ENCODE measurements around the gene BICRA.
"Not testable (repeated sequence)": the region's sequence is repeated elsewhere in the genome, so short reads cannot be mapped to it uniquely, and the experiment has no call there.

BICRA gene

DNA sequence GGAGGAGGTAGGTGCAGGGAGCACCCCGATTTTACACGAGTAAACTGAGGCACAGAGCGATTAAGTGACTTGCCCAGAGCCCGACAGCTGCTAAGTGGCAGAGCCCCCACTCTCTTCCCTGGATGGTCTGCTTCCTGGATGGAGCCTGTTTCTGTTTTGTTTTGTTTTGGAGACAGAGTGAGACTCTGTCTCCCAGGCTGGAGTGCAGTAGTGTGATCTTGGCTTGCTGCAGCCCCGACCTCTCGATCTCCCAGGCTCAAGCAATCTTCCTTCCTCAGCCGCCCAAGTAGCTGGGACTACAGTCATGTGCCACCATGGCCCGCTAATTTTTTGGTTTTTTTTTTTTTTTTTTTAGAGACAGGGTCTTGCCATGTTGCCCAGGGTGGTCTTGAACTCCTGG lies 17.3 kb downstream of the BICRA start:
- no peak overlapping the region for H3K4me3 ChIP-seq (ENCODE audit: low read depth, low read length)

DNA sequence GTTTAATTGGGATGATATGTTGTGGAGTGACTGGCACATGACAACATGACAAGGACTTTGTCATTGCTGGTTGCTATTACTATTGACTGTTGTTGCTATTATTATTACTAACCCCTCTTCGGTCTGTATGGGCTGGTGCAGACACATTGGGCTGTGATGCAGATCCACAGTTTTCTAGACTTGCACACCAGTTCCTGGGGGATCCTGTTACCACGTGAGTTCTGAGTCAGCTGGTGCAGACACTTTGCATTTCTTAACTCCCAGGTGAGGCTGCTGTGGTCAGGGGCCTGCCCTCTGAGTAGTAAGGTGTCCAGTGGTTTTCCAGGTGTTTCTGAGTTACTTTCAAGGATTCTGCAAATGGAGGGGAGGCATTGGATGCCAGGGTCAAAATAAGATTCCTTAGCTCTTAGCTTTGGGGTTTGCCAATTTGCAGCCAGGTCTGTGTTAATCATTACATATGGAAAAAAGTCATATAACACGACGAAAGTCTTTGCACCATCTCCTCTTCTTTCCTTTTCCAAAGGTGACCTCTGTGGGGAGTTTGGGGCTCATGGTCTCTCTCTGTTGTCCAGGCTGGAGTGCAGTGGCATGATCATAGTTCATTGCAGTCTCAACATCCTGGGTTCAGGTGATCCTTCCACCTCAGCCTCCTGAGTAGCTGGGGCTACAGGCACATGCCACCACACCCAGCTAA lies 19.3 kb downstream of the BICRA start:
- no peak overlapping the region for H3K4me3 ChIP-seq (ENCODE audit: low read depth, low read length)

DNA sequence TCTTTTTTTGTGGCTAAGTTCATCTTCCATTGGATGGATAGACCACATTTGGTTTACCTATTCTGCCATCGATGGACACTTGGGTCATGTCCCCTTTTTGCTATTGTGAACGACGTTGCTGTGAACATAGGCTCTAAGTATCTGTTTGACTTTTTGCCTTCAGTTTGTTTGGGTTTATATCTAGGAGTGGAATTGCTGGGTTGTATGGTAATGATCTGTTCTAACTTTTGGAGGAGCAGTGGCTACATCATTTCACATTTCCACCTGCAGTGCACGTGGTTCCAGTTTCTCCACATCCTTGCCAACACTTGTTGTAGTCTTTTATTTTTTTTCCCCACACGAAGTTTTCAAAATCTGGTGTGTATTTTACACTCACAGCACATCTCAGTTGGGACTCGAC lies 21.7 kb downstream of the BICRA start:
- H3K4me3 ChIP-seq (ENCODE audit: low read depth, low read length), result no peak overlapping the region

DNA sequence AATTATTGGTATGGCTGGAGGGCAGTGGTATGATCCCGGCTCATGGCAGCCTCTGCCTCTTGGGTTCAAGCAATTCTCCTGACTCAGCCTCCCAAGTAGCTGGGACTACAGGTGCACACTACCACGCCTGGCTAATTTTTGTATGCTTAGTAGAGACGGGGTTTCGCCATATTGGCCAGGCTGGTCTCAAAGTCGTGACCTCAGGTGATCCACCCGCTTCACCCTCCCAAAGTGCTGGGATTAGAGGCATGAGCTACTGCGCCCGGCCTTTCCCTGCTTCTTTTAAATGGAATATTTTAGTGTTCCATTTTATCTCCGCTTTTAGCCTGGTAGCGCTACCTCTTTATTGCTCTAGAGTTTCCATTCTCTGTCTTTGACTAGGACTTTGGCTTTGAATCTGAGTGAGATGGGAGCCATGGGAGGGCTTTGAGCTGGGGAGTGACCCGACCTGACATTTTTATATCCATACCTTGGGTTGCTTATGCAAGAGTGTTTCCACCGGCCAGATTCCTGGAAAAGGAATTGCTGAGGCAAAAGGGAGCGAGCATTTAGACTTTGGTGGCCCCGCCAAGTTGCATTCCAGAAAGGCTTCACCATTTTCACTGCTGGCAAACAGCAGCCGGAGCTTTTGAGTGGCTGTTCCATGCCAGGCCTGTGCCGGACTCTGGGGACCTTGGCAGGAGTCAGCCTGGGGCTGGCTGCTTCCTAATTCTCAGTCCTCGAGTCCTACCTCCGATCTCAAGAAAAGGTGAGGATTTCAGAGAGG lies 22.9 kb downstream of the BICRA start:
- H3K4me3 ChIP-seq (ENCODE audit: low read depth, low read length), result no peak overlapping the region

DNA sequence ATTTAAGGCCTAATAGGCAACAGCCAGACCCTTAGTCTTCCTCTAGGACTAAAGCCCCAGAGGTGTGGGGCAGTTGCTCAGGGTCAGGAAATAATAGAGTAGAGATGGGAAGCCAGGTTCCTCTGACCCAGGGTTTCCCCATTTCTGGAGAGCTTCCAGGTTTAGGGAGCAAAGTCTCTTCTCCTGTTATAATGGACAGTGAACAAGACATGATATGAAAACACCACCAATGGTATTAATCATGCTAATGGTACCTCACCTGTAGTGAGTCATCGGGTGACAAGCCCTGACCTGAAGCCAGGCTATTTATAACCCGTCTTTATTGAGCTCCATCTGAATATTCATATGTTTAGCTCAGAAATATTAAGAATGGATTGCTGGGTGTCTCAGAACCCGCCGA lies 24.6 kb downstream of the BICRA start:
- H3K4me3 ChIP-seq (ENCODE audit: low read depth, low read length), result no peak overlapping the region

DNA sequence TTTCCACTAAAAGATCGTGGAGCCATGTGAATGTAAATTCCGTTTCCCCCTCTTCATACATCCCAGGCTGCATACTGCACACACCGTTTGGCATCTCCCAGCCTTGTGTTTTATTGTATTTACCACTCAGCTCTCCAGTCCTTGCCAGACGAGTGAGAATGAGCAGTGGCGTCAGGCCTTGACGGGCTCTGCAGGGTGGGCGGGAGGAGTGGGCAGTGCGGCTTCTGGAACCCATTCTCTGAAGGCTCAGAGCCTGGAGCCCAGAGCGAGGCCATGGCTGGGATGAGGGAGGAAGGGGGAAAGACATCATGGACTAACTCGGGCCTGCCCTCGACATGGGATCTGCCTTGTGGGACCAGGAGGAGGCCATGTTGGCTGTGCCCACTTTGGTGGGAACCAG lies 25.1 kb downstream of the BICRA start:
- no peak overlapping the region for H3K4me3 ChIP-seq (ENCODE audit: low read depth, low read length)

DNA sequence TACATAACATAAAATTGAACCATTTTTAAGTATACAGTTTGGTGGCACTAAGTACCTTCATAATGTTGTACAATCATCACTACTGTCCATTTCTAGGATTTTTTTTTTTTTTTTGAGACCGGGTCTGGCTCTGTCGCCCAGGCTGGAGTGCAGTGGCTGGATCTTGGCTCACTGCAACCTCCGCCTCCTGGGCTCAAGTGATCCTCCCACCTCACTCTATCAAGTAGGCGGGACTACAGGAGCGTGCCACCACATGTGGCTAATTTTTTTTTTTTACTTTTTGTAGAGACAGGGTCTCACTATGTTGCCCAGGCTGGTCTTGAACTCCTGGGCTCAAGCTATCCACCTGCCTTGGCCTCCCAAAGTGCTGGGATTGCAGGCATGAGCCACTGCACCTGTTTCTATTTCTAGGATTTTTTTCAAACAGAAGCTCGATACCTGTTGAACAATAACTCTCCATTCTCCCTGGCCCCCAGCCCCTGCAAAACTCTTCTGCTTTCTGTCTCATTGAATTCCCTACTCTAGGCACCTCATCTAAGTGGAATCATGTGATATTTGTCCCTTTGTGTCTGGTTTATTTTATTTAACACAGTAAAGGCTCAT lies 26.3 kb downstream of the BICRA start:
- not testable (repeated sequence) for H3K4me3 ChIP-seq (ENCODE audit: low read depth, low read length)

DNA sequence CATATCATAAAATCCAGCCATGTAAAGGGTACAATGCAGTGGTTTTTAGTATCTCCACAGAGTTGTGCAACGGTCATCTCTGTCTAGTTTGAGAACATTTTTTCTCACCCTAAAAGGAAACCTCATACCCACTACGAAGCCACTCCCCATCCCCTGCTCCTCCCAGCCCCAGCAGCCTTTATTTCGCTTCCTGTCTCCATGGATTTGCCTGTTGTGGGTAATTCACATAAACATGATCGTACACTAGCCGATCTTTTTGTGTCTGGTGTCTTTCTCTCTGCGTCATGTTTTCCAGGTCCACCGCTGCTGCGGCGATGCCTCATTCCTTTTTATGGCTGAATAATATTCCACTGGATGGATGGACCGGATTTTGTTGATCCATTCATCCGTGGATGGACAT lies 28.6 kb downstream of the BICRA start:
- H3K4me3 ChIP-seq (ENCODE audit: low read depth, low read length), result no peak overlapping the region

DNA sequence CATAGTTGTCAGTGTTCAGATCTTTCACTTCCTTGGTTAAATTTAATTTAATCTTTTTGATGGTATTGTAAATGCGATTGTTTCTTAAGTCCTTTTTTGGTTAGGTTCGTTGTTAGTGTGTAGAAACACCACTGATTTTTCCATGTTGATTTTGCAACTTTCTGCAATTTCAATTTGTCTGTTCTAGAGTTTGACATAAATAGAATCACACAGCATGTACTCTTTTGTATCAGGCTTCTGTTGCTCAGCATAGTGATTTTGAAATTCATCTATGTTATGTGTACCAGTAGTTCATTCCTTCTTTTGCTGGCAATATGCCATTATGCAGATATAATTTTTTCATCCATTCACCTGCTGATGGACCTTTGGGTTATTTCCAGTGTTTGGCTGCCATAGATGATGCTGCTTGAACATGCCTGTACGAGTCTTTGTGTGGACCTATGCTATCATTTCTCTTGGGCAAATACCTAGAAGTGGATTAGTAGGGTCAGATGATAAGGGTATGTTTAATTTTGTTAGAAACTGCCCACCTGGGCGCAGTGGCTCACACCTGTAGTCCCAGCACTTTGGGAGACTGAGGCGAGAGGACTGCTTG lies 33.1 kb downstream of the BICRA start:
- no peak overlapping the region for H3K4me3 ChIP-seq (ENCODE audit: low read depth, low read length)

DNA sequence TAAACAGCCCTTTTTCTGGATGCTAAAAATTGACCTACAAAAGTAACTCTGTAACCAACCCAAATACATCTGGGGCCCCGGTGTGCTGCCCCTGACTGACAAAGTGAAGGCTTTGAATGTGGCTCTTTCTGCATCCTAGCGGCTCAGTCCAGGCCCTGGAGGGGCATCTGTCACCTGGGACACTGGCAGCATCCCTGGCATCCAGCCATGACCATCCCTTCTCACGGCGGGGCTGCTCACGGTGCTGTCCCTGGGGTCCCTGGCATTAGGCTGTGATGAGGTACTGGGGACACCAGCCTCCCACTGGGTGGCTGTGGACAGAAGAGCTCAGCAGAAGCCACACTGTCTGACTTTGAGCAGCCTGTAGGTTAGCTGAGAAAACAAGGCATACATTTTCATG lies 34.3 kb downstream of the BICRA start:
- H3K4me3 ChIP-seq (ENCODE audit: low read depth, low read length), result no peak overlapping the region

DNA sequence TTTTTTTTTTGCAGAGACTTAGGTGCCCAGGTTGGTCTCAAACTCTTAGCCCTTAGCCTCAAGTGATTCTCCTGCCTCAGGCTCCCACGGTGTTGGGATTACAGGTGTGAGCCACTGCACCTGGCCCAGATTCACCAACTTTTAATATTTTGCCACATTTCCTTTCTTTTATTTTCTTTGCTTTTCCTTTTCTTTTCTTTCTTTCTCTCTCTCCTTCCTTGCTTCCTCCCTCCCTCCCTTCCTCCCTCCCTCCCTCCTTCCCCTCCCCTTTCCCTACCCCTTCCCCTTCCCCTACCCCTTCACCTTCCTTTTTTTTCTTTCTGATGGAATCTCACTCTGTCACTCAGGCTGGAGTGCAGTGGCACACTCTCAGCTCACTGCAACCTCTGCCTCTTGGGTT lies 35.3 kb downstream of the BICRA start:
- no peak overlapping the region for H3K4me3 ChIP-seq (ENCODE audit: low read depth, low read length)

DNA sequence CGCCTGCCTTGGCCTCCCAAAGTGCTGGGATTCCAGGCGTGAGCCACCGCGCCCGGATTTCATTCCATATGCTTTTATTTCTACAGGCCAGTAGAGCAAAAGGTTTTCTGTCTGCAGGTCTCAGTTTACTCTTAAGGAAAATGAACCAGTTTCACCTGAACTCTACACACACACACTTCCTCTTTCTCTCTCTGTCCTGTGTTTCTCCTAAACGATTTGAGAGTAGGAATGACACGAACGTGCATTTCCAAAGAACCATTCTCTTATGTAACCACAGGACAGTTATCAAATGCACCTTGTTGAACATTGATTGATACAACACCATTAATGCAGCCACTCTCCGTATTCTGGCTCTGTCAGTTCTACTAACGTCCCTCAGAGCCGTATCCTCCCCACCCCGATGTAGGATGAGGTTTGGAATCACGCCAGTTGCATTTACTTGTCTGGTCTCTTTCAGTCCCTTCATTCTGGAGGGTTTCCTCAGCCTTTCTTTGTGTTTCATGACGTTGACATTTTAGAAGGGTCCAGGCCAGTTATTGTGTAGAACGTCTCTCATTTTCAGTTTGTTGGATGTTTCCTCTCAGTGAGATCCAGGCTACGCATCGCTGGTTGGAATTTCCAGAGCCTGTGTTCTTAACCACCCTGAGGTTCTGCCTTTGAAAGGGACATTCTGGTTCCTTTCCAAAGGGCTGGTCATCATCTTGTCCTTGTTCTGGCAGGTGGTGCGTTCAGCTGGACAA lies 36.0 kb downstream of the BICRA start:
- H3K4me3 ChIP-seq (ENCODE audit: low read depth, low read length), result no peak overlapping the region

DNA sequence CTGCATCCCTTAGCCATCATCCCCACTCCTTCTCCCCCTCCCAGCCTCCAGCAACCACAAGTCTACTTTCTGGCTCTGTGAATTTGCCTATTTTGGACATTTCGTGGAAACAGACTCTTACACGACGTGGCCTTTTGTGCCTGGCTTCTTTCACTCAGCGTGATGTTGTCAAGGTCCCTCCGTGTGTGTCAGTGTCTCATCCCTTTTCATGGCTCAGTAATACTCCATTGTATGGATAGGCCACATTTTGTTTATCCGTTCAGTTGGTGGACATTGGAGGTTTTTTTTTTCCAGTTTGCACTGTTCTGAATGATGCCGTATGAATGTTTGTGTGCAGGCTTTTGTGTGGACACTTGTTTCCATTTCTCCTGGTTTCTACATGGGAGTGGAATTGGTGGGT lies 38.0 kb downstream of the BICRA start:
- H3K4me3 ChIP-seq (ENCODE audit: low read depth, low read length), result no peak overlapping the region

DNA sequence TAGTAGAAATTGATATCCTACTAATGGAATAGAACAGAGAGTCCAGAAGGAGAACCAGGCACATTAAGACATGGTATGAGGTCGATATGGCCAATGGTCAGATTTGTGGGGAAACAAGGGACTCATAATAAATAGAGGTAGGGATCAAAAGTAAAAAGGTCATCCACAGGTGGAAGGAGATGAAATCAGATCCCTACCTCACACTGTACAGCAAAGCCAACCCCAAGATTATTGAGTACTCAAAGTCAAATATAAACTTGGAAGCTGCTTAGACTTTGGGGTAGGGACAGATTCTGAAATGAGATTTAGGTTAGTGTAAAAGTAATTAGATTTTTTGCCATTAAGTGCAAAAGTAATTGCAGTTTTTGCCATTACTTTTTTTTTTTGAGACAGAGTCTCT lies 40.7 kb downstream of the BICRA start:
- H3K4me3 ChIP-seq (ENCODE audit: low read depth, low read length), result no peak overlapping the region

DNA sequence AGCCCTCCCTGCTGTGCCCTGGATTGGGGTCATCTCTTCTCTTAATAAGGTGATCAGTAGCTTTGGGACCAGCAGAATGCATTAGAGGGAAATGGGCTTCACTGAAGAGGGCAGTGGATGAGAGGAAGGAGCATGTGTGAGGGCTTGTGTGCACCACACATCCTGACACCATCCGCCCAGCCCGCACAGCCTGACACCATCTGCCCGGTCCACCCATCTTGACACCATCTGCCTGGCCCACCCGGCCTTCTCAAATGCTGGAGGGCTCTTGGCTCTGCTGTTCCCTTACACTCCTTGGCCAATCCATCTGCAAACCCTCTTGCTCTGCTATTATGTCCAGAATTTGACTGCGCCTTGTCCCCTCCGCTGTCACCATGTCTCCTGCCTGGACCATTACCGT lies 41.8 kb downstream of the BICRA start:
- no peak overlapping the region for H3K4me3 ChIP-seq (ENCODE audit: low read depth, low read length)

DNA sequence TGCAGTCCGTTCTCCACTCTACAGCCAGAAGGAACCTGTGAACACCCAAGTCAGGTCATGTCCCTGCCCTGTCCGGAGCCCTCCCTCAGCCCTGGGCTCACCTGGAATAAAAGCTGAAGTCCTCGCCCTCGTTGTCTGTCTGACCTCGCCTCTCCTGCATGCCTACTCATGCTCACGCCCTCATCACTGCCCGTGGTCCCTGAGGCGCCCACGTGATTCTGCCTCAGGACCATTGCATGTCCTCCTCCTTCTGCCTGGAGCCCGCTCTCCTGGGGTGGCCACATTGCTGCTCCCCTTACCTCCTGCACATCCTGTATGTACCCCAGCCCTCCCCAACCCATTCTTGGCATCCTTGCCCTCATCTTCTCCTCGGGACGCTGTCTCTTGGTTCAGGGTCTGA lies 42.2 kb downstream of the BICRA start:
- H3K4me3 ChIP-seq (ENCODE audit: low read depth, low read length), result no peak overlapping the region

DNA sequence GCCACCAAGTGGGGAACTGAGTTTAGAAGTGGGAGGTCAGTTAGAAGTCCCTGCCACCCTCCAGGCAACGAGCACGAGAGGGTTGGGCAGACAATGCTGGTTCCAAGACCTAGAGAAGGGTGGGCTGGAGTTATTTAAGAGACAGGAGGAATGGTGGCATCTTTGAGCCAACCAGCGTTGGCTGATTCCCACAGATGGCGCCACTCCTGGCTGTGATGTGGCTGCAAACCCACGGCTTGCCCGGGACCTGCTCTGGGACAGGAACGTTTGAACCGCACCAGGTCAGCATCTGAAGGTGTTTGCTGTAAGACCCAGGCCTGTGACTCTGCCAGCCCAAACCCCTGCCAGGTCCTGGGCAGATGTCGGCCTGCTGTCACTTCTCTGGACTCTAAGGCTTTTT lies 42.8 kb downstream of the BICRA start:
- no peak overlapping the region for H3K4me3 ChIP-seq (ENCODE audit: low read depth, low read length)

DNA sequence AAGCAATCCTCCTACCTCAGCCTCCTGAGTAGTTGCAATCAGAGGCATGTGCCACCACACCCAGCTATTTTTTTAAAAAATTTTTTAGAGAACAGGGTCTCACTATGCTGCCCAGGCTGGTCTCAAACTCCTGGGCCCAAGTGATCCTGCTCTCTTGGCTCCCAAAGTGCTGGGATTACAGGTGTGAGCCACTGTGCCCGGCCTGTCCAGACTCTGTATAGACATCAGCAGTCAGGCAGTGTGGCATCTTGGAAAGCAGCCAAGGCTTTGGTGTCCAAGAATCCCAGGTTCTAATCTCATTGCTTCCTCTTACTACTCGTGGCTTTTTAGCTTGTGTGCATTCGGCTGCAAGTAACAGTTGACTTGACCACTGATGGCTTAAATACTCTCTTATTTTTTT lies 43.4 kb downstream of the BICRA start:
- no peak overlapping the region for H3K4me3 ChIP-seq (ENCODE audit: low read depth, low read length)

DNA sequence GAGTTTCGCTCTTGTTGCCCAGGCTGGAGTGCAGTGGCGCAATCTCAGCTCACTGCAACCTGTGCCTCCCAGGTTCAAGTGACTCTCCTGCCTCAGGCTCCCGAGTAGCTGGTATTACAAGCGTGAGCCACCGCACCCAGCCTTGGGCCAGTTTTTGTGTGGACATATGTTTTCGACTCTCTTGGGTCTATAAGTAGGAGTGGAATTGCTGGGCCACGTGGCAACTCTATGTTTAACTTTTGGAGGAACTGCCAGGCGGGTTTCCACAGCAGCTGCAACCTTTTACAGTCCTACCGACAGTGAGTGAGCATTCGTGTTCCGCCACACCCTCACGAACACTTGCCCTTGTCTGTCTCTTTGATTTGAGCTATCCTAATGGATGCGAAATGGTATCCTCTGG lies 44.9 kb downstream of the BICRA start:
- H3K4me3 ChIP-seq (ENCODE audit: low read depth, low read length), result no peak overlapping the region

DNA sequence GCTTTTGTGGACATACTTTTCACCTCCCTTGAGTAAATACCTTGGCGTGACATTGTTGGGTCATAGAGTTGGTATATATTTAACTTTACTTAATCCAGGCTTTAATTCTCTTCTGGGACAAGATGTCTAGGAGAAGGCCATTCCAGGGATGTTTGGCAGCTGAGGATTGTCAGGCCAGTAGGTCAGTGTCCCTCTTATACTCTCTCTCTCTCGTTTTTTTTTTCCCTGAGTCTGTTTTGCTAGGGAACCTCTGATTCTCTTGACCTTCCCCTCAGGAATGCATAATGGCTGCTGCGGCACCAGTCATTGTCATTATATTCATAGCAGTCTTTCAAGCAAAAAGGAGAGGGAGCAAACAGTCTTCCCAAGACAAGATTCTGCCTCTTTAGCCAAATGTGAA lies 48.8 kb downstream of the BICRA start:
- H3K4me3 ChIP-seq (ENCODE audit: low read depth, low read length), result no peak overlapping the region
